ENCODE results near the gene CDH13. TPM values are rescaled to one million over a fixed set of nuclear protein-coding genes. Genes with fewer than 3 reads are reported as not detected.

The CDH13 gene
- total RNA-seq, 4 donors from 2014 or later = 12.5 to 35.9 (median 22.1) TPM

DNA sequence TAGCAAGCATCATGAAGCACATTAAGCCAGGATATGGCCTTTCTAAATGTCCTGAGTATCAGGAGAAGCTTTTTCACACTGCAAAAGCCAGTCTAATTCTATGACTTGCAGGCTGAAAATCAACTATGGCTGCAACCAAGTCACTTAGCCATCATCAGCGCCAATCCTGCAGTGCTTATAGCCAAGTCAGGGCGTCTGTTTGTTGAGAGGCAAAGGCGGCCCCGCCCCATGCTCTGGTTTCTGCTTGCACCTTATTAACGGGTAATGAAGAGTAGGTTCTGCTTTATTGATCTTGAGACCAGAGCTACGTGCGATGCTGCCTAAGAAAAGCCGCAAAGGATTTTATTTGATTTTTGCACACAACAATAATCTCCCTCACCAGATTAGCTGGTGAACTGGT is 88.4 kb downstream of the CDH13 start:
- ATAC-seq (ENCODE audit: low FRiP score) = no peak
- TF ChIP-seq, protein P1, sequence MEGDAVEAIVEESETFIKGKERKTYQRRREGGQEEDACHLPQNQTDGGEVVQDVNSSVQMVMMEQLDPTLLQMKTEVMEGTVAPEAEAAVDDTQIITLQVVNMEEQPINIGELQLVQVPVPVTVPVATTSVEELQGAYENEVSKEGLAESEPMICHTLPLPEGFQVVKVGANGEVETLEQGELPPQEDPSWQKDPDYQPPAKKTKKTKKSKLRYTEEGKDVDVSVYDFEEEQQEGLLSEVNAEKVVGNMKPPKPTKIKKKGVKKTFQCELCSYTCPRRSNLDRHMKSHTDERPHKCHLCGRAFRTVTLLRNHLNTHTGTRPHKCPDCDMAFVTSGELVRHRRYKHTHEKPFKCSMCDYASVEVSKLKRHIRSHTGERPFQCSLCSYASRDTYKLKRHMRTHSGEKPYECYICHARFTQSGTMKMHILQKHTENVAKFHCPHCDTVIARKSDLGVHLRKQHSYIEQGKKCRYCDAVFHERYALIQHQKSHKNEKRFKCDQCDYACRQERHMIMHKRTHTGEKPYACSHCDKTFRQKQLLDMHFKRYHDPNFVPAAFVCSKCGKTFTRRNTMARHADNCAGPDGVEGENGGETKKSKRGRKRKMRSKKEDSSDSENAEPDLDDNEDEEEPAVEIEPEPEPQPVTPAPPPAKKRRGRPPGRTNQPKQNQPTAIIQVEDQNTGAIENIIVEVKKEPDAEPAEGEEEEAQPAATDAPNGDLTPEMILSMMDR (IDR thresholded peaks at IDR 0.05) = no peak
- no peak for DNase-seq (ENCODE audit: low spot score)

DNA sequence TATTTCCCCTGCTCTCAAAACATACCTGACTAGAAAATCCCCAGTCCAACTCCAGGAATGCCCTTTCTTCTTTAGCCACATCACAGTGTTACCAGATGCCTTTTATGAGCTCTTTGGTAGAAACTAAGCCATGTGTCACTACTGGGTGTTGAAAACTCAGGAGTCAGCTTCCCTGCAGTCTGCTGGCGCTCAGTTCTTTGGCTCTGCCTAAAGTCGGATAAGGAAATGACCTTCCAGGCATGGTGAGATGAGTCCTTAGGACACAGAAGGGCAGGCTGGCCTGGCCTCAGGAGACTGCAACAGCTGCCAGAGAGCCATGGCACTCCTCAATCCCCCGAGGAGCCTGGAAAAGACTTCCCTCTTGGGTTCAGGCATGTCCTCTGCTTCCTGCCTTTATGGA is 89.1 kb downstream of the CDH13 start:
- ATAC-seq (ENCODE audit: low FRiP score) (no peak), DNase-seq (ENCODE audit: low spot score) (no peak)
- TF ChIP-seq, protein P1 (IDR thresholded peaks at IDR 0.05) = no peak

DNA sequence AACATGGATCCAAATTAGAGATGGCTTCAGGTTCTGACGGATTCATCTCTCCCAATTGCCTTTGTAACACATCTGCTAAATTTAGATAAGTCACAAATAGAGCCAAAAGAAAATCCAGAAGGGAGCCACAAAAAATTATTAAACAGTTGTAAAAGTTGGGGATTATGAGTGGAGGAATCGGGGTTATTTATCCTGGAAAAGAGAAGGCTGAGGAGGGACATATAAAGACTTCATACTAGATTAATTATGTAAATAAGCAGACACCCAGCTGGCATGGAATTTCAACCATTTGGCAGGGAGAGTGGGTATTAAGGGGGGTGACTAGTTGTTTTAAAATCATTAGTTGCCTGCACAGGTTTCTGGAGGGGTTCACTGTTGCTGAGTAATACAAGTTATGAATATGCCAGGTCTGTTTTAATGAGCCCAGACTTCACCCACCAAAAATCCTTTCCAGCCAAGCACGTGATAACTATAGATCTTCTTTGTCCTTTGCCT is 89.6 kb downstream of the CDH13 start:
- TF ChIP-seq, protein P1 (IDR thresholded peaks at IDR 0.05) = no peak
- no peak for ATAC-seq (ENCODE audit: low FRiP score)
- no peak for DNase-seq (ENCODE audit: low spot score)

DNA sequence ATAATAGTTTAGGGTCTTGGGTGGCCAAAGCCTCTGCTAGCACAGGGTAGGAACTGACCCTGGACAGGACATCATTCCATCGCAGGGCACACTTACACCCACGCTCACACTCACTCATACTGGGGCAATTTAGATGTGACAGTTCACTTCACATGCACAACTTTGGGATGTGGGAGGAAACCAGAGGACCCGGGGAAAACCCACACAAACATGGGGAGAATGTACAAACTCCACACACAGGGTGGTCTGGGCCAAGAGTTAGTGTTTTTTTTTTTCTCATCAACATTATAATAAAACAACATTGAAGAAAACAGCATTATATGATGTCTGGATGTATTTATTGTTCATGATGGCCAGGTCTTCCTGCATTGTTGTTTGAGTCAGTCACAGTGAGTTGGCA is 93.6 kb downstream of the CDH13 start:
- TF ChIP-seq, protein P1 (IDR thresholded peaks at IDR 0.05) = no peak
- DNase-seq (ENCODE audit: low spot score) = no peak
- no peak for ATAC-seq (ENCODE audit: low FRiP score)

DNA sequence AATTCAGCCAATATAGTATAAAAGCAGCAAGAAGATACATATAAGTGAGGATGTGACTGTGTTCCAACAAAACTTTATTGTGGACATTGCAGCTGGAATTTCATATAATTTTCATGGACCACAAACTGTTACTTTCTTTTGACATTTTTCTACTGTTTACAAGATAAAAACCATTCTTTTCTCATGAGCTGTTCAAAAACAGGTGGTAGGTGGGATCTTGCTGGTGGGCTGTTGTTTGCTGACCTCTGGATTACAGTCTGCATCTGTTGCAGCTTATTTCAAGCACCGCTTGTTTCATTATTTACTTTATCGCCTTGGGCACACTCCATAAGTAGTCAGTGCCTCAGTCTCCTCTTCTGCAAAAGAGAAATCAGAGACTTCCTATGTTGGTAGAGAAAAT is 99.5 kb downstream of the CDH13 start:
- ATAC-seq (ENCODE audit: low FRiP score) = no peak
- TF ChIP-seq, protein P1 (IDR thresholded peaks at IDR 0.05) = no peak
- no peak for DNase-seq (ENCODE audit: low spot score)

DNA sequence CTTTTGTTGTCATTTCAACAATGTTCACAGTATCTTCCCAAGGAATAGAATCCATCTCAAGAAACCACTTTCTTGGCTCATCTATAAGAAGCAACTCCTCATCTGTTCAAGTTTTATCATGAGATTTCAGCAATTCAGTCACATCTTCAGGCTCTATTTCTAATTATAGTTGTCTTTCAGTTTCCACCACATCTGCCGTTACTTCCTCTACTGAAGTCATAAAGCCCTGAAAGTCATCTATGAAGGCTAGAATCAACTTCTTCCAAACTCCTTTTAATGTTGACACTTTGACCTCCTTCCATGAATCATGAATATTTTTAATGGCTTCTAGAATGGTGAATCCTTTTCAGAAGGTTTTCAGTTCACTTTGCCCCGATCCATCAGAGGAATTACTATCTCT is 102.1 kb downstream of the CDH13 start:
- TF ChIP-seq, protein P1 (IDR thresholded peaks at IDR 0.05) = no peak
- DNase-seq (ENCODE audit: low spot score) (no peak), ATAC-seq (ENCODE audit: low FRiP score) (no peak)

DNA sequence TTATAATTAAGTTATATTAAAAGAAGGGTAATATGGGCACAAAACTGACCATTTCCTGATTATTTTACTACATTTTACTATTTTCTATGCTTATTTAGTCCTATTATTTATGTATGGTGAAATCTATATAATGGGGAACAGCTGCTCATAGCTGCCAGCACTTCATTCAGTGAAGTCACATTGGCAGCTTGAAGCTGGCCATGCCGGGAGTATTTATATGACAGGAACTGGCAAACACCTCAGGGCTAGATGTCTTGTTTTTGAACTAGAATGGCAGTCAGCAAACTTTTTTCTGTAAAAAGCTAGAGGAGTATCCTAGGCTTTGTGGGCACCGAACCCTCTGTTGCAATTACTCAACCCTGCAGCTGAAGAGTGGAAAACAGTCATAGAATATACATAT is 104.1 kb downstream of the CDH13 start:
- no peak for DNase-seq (ENCODE audit: low spot score)
- ATAC-seq (ENCODE audit: low FRiP score) = no peak
- TF ChIP-seq, protein P1 (IDR thresholded peaks at IDR 0.05) = no peak
